DND-41 (cell line): Measurements from ENCODE around the gene OPALIN.

Experiments
- ATAC-seq: fragments of 200-7000 bp; cut with Tn5 transposase; 3 replicates; pipeline ENCODE4 v1.9.1; 2021; ENCODE audit warnings: low read depth; ENCODE audit not compliant: insufficient read depth
- DNase-seq: peaks from one replicate; pipeline ENCODE4 v3.0.0-alpha.2; 2020
- H2AFZ ChIP-seq: 2 replicates; pipeline ENCODE4 v1.6.0; 2012; ENCODE audit warnings: low read depth, low read length
- H3K27ac ChIP-seq: 2 replicates; pipeline ENCODE4 v1.5.1; 2012; ENCODE audit warnings: low read length, inconsistent platforms
- H3K27me3 ChIP-seq: fragments of 200-600 bp; sonication (generic); 2 replicates; pipeline ENCODE4 v1.6.0; 2012; ENCODE audit warnings: low read length, mild to moderate bottlenecking, inconsistent platforms; ENCODE audit not compliant: insufficient read depth, poor library complexity
- H3K36me3 ChIP-seq: 2 replicates; pipeline ENCODE4 v1.5.1; 2012; ENCODE audit warnings: low read length, inconsistent platforms; ENCODE audit not compliant: insufficient read depth
- H3K4me1 ChIP-seq: 2 replicates; pipeline ENCODE4 v1.5.1; 2012; ENCODE audit warnings: mild to moderate bottlenecking, low read length; ENCODE audit not compliant: insufficient read depth
- H3K4me2 ChIP-seq: 2 replicates; pipeline ENCODE4 v1.6.0; 2012; ENCODE audit warnings: mild to moderate bottlenecking, moderate library complexity, low read length, inconsistent platforms; ENCODE audit not compliant: insufficient read depth
- H3K4me3 ChIP-seq, 2 experiments: fragments of 200-600 bp in 1 of 2; shearing (Covaris generic) in 1 of 2; 2 replicates each; pipeline ENCODE4 v1.5.1; 2012 to 2016; ENCODE audit warnings: inconsistent platforms in 2 of 2, low read length in 2 of 2, mild to moderate bottlenecking in 2 of 2, low read depth in 1 of 2, moderate library complexity in 1 of 2
- H3K79me2 ChIP-seq: 2 replicates; pipeline ENCODE4 v1.6.0; 2012; ENCODE audit warnings: low read length, inconsistent platforms; ENCODE audit not compliant: insufficient read depth
- H3K9ac ChIP-seq: 2 replicates; pipeline ENCODE4 v1.6.0; 2012; ENCODE audit warnings: low read depth, mild to moderate bottlenecking, inconsistent platforms, low read length, moderate library complexity
- H3K9me3 ChIP-seq: 2 replicates; pipeline ENCODE4 v1.5.1; 2012; ENCODE audit warnings: low read length, moderate library complexity, mild to moderate bottlenecking, inconsistent platforms; ENCODE audit not compliant: insufficient read depth, severe bottlenecking
- H4K20me1 ChIP-seq: 2 replicates; pipeline ENCODE4 v1.6.0; 2012; ENCODE audit warnings: low read length; ENCODE audit not compliant: insufficient read depth
- CTCF ChIP-seq: IDR thresholded peaks from 2 replicates; pipeline ENCODE4 v1.5.1; 2012; ENCODE audit warnings: borderline replicate concordance, low read length, moderate library complexity, mild to moderate bottlenecking; ENCODE audit not compliant: poor library complexity, severe bottlenecking; ENCODE audit errors: extremely low read depth
- EZH2 ChIP-seq: IDR thresholded peaks from 3 replicates; pipeline ENCODE4 v1.6.1; 2012; ENCODE audit warnings: borderline replicate concordance, low read depth, mild to moderate bottlenecking, moderate library complexity, low read length, inconsistent platforms; ENCODE audit not compliant: severe bottlenecking

Gene OPALIN

GRCh38 chr10:96304230-96304629 lies 54.6 kb downstream of the OPALIN start, which contains the start of gene DNTT:
Gene DNTT (plus strand): TSS chr10:96304434. CDS start chr10:96304498, 64 bp downstream.
- TF ChIP-seq EZH2: no peak
- peak; percentile 8 for TF ChIP-seq CTCF
- Histone ChIP-seq H3K27me3 (no peaks in the 10 kb centered on the region), H3K4me1 (peaks cover 96% of the 10 kb centered on the region), H3K27ac (peak within 1 kb of the TSS; percentile 92), H3K9me3 (no peaks in the 10 kb centered on the region), H3K9ac (peak within 1 kb of the TSS; percentile 76), H3K4me3 (peak within 1 kb of the TSS; percentile 43 to 57), H4K20me1 (no peaks in the 10 kb centered on the region), H3K79me2 (peaks cover 87% of the 10 kb centered on the region), H3K4me2 (peak within 1 kb of the TSS; percentile 64), H2AFZ (peak within 1 kb of the TSS; percentile 17; the same call in 1 of the 2 replicates), H3K36me3 (peaks cover 12% of the 10 kb centered on the region)
- ATAC-seq (peak; percentile 56), DNase-seq (peak; percentile 71)

GRCh38 chr10:96301616-96302015 lies 57.2 kb downstream of the OPALIN start:
- Histone ChIP-seq H3K36me3 (peaks cover 11% of the 10 kb centered on the region; the same call in 1 of the 2 replicates), H3K4me3 (peak overlapping the region in 1 of 2 experiments; percentile 49; a peak in 2 of 4 replicates), H3K4me1 (peaks cover 97% of the 10 kb centered on the region), H4K20me1 (no peaks in the 10 kb centered on the region), H3K9me3 (no peaks in the 10 kb centered on the region), H3K27ac (peak overlapping the region; percentile 92), H3K79me2 (peaks cover 78% of the 10 kb centered on the region), H3K4me2 (peak overlapping the region; percentile 71), H3K27me3 (no peaks in the 10 kb centered on the region), H3K9ac (peak overlapping the region; percentile 55), H2AFZ (no peak overlapping the region; the same call in 1 of the 2 replicates)
- DNase-seq (no peak), ATAC-seq (no peak)
- TF ChIP-seq EZH2: no peak
- TF ChIP-seq CTCF: no peak

GRCh38 chr10:96299383-96299782 lies 59.4 kb downstream of the OPALIN start:
- peak overlapping the region in 1 of 2 experiments; percentile 49; a peak in 2 of 4 replicates for H3K4me3 ChIP-seq
- H3K9ac ChIP-seq: peak overlapping the region; percentile 55
- peak overlapping the region; percentile 71 for H3K4me2 ChIP-seq
- peaks cover 11% of the 10 kb centered on the region; the same call in 1 of the 2 replicates for H3K36me3 ChIP-seq
- no peaks in the 10 kb centered on the region for H3K27me3 ChIP-seq
- ATAC-seq: peak; percentile 78
- H3K4me1 ChIP-seq: peaks cover 100% of the 10 kb centered on the region
- H3K79me2 ChIP-seq: peaks cover 56% of the 10 kb centered on the region
- H4K20me1 ChIP-seq: no peaks in the 10 kb centered on the region
- peak; percentile 85 for DNase-seq
- TF ChIP-seq CTCF: no peak
- TF ChIP-seq EZH2: no peak
- no peaks in the 10 kb centered on the region for H3K9me3 ChIP-seq
- peak overlapping the region; percentile 92 for H3K27ac ChIP-seq
- H2AFZ ChIP-seq: no peak overlapping the region

GRCh38 chr10:96298362-96298761 lies 60.4 kb downstream of the OPALIN start:
- H3K36me3 ChIP-seq: peaks cover 11% of the 10 kb centered on the region; the same call in 1 of the 2 replicates
- no peaks in the 10 kb centered on the region for H3K27me3 ChIP-seq
- no peaks in the 10 kb centered on the region for H3K9me3 ChIP-seq
- H3K4me3 ChIP-seq: no peak overlapping the region
- no peak for DNase-seq
- peaks cover 46% of the 10 kb centered on the region for H3K79me2 ChIP-seq
- H2AFZ ChIP-seq: no peak overlapping the region
- no peak for ATAC-seq
- H3K4me1 ChIP-seq: peaks cover 100% of the 10 kb centered on the region
- H3K27ac ChIP-seq: peak overlapping the region; percentile 92
- TF ChIP-seq EZH2 (no peak), CTCF (no peak)
- peak overlapping the region; percentile 55 for H3K9ac ChIP-seq
- H4K20me1 ChIP-seq: no peaks in the 10 kb centered on the region
- peak overlapping the region; percentile 71 for H3K4me2 ChIP-seq
